Stomach (tissue), 4 donors: ENCODE data around the gene CIT.

Experiments
- EP300 ChIP-seq: sonication (generic); formaldehyde crosslinking; IDR thresholded peaks from one replicate; pipeline ENCODE4 v1.6.1; 2017; ENCODE audit warnings: antibody characterized with exemption
- POLR2A ChIP-seq, 4 donors: fragments of 450-650 bp; IDR thresholded peaks; one replicate each; pipeline ENCODE4 v1.6.1; 2016; ENCODE audit warnings: antibody characterized with exemption in 4 of 4, control low read depth in 2 of 4, mild to moderate bottlenecking in 1 of 4, moderate library complexity in 1 of 4
- POLR2AphosphoS5 ChIP-seq, 3 donors: sonication (generic); formaldehyde crosslinking; IDR thresholded peaks; one replicate each; pipeline ENCODE4 v1.6.1; 2016; ENCODE audit warnings: antibody characterized with exemption in 3 of 3
- TF ChIP-seq, protein P1 (sequence below), 7 experiments: fragments of 450-650 bp in 4 of 7; fragments of 200-600 bp in 3 of 7; sonication (generic) in 3 of 7; IDR thresholded peaks; one replicate each; pipeline ENCODE4 v1.5.1; 2016 to 2019; ENCODE audit warnings: antibody characterized with exemption in 7 of 7, control low read depth in 2 of 7, mild to moderate bottlenecking in 1 of 7

DNA sequence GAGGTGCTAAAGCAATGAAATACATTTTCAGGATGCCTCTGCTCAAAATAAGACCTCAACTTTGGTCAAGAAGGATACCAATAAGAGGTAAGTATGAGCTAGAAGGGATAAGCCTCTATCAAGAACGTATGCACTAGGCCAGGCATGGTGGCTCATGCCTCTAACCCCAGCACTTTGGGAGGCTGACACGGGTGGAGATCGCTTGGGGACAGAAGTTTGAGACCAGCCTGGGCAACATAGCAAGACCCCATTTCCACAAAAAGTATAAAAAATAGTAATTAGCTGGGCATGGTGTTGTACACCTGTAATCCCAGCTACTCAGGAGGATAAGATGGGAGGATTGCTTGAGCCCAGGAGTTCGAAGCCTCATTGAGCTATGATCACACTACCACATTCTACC lies 114.5 kb downstream of the CIT start:
- TF ChIP-seq, protein P1, sequence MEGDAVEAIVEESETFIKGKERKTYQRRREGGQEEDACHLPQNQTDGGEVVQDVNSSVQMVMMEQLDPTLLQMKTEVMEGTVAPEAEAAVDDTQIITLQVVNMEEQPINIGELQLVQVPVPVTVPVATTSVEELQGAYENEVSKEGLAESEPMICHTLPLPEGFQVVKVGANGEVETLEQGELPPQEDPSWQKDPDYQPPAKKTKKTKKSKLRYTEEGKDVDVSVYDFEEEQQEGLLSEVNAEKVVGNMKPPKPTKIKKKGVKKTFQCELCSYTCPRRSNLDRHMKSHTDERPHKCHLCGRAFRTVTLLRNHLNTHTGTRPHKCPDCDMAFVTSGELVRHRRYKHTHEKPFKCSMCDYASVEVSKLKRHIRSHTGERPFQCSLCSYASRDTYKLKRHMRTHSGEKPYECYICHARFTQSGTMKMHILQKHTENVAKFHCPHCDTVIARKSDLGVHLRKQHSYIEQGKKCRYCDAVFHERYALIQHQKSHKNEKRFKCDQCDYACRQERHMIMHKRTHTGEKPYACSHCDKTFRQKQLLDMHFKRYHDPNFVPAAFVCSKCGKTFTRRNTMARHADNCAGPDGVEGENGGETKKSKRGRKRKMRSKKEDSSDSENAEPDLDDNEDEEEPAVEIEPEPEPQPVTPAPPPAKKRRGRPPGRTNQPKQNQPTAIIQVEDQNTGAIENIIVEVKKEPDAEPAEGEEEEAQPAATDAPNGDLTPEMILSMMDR (IDR thresholded peaks at IDR 0.05): no peak
- no peak for TF ChIP-seq POLR2AphosphoS5 (IDR thresholded peaks at IDR 0.05)
- TF ChIP-seq POLR2A (IDR thresholded peaks at IDR 0.05): no peak
- TF ChIP-seq EP300: no peak
